Measurements from ENCODE around the gene SLC29A4.

DNA sequence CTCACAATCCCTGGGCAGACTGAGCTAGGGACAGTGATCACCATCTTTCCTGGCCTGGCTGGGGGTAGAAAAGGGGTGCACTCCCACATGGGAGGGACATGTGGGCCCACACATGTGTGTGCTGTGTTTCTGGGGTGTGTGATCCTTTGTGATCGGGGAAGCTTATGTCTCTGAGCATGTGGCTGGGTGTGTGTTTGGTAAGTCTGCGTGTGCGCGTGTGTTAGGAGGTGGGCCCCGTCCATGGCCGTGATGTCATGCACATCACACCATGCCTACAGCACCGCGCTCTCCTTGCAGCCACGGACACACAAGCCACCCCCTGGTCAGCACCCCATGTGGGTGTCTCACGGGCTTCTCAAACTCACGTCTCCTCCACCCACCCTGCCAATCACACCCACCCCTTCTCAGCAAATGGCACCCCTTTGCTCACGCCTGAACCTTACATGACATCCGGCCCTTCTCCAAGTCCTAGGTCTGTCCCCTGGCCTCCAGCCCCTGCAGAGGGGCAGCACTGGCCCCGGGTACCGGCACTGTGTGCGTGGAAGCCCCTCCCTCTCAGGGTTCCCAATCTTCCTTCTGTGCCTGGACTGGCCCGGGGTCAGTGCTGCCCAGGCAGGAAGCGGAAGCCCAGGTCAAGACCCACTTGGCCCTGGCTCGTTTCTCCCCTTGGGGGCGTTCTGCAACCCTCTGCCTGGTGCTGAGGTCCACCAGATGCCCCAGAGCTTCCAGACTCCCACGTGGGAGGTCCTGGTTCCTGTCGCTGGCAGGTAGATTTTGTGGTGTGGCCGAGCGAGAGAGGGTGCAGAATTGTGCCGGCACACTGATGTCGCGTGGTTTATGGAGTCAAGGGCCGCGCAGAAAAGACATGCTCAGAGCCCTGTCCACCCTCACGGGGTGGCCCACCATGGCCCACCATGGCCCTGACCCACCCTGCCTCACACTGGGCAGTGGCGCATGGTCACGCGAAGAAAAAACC, 12.6 kb downstream of the SLC29A4 start:
- TF ChIP-seq EZH2phosphoT487 (IDR thresholded peaks at IDR 0.05; ENCODE audit: borderline replicate concordance, low read depth, low read length) (no peak), CTCF (conservative IDR thresholded peaks at IDR 0.05; ENCODE audit: low read length) (no peak)

Measured in OCI-LY7 (cell line).